ENCODE results near the gene DISC1. TPM values are rescaled to one million over a fixed set of nuclear protein-coding genes. Genes with fewer than 3 reads are reported as not detected.
"Not testable (repeated sequence)": the region's sequence is repeated elsewhere in the genome, so short reads cannot be mapped to it uniquely, and the experiment has no call there.

The DISC1 gene
- total RNA-seq, 1 donor from 2014 or later: 3.0 TPM

GRCh38 chr1:231765825-231766224 lies 139.2 kb downstream of the DISC1 start:
- not testable (repeated sequence) for DNase-seq (ENCODE audit: low read depth in 2 of 2)

- DNase-seq (ENCODE audit: low read depth in 2 of 2): no peak
Measured at GRCh38 chr1:231767471-231767870, 140.9 kb downstream of the DISC1 start.

GRCh38 chr1:231768416-231768815 lies 141.8 kb downstream of the DISC1 start:
- no peak for DNase-seq (ENCODE audit: low read depth in 2 of 2)

GRCh38 chr1:231770506-231771175 lies 144.1 kb downstream of the DISC1 start:
- DNase-seq (ENCODE audit: low read depth in 2 of 2): no peak

GRCh38 chr1:231774719-231775335 lies 148.2 kb downstream of the DISC1 start:
- DNase-seq (ENCODE audit: low read depth in 2 of 2): no peak

- DNase-seq (ENCODE audit: low read depth in 2 of 2): no peak
Measured at GRCh38 chr1:231776010-231776756, 149.6 kb downstream of the DISC1 start.

GRCh38 chr1:231776757-231777062 lies 150.1 kb downstream of the DISC1 start:
- DNase-seq (ENCODE audit: low read depth in 2 of 2): no peak

GRCh38 chr1:231778009-231778719 lies 151.6 kb downstream of the DISC1 start:
- peak in 1 of 2 donors; percentile 53 for DNase-seq (ENCODE audit: low read depth in 2 of 2)

- no peak for DNase-seq (ENCODE audit: low read depth in 2 of 2)
Measured at GRCh38 chr1:231779081-231779480, 152.5 kb downstream of the DISC1 start.

- peak; percentile 41 to 85 for DNase-seq (ENCODE audit: low read depth in 2 of 2)
Measured at GRCh38 chr1:231781892-231782291, 155.3 kb downstream of the DISC1 start.

GRCh38 chr1:231785073-231785472 lies 158.5 kb downstream of the DISC1 start:
- not testable (repeated sequence) for DNase-seq (ENCODE audit: low read depth in 2 of 2)

GRCh38 chr1:231786126-231786525 lies 159.5 kb downstream of the DISC1 start:
- no peak for DNase-seq (ENCODE audit: low read depth in 2 of 2)

- DNase-seq (ENCODE audit: low read depth in 2 of 2): peak; percentile 10 to 27
Measured at GRCh38 chr1:231792634-231793033, 166.0 kb downstream of the DISC1 start.

- DNase-seq (ENCODE audit: low read depth in 2 of 2): no peak
Measured at GRCh38 chr1:231793893-231794292, 167.3 kb downstream of the DISC1 start.

GRCh38 chr1:231796141-231796540 lies 169.6 kb downstream of the DISC1 start:
- no peak for DNase-seq (ENCODE audit: low read depth in 2 of 2)

- no peak for DNase-seq (ENCODE audit: low read depth in 2 of 2)
Measured at GRCh38 chr1:231799363-231799986, 172.9 kb downstream of the DISC1 start.

GRCh38 chr1:231800108-231800507 lies 173.5 kb downstream of the DISC1 start:
- no peak for DNase-seq (ENCODE audit: low read depth in 2 of 2)

GRCh38 chr1:231801042-231801585 lies 174.5 kb downstream of the DISC1 start:
- DNase-seq (ENCODE audit: low read depth in 2 of 2): no peak

GRCh38 chr1:231803353-231803752 lies 176.8 kb downstream of the DISC1 start:
- DNase-seq (ENCODE audit: low read depth in 2 of 2): no peak

- DNase-seq (ENCODE audit: low read depth in 2 of 2): peak; percentile 62 to 69
Measured at GRCh38 chr1:231806623-231807495, 180.3 kb downstream of the DISC1 start.

All from lung microvascular endothelial cell (primary cell).